AG04449 (cell line): Measurements from ENCODE around the gene SLC24A3.

Source experiments
- CTCF ChIA-PET: fragments of 350-600 bp; formaldehyde crosslinking; extraction: SDS; loops from one replicate; lab custom pipeline; 2021; ENCODE audit warnings: antibody characterized with exemption; lab: Yijun Ruan, JAX
- POLR2A ChIA-PET: fragments of 400-600, 350-600 bp; formaldehyde crosslinking; extraction: SDS; loops from one replicate; lab custom pipeline; 2020; ENCODE audit warnings: antibody characterized with exemption, inconsistent platforms; lab: Yijun Ruan, JAX
- DNase-seq: peaks from one replicate; pipeline ENCODE4 v3.0.0-alpha.2; 2010; ENCODE audit warnings: low read depth, low spot score
- H3K4me3 ChIP-seq: 2 replicates; pipeline ENCODE4 v1.5.1; 2011; ENCODE audit warnings: low read depth, mild to moderate bottlenecking, control low read depth, low read length
- TF ChIP-seq, protein P1 (sequence below): IDR thresholded peaks from one replicate; pipeline ENCODE4 v1.5.1; 2011; ENCODE audit warnings: mild to moderate bottlenecking, moderate library complexity, low read length, control low read depth, inconsistent platforms; ENCODE audit not compliant: insufficient read depth; ENCODE audit errors: missing control alignments

Gene SLC24A3

DNA sequence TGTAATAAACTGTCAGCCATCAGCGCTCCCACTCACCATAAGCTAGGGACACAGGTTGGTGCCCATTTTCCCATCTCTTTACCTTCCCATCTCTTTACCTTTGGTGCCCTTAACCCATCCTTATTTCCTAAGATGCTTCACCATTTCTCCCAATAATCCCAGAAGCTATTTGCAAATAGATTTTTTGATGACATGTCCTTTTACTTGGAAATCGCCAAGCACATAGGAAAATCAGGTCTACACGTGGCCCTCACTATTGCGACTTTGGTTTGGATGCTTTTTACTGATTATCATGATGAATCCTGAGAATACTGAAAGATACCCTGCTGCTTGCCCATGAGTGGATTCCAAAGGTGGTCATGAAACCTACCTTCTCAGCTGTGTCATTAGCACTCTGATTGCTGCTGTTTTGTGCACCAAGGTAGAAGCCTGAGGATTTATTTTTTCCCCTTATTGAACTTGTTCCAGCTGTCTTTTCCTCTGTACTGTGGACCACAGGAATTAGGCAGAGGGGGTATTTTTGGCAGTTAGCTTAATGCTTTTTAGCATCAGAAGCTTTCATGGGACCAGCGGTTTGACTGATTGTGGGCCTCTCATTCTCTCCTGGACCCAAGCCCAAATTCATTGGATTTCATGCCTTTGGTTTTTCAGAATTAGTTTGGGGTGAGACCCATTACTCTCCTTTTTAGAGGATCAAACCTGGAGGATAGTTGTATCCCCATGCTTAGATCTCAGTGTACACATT, 316.0 kb downstream of the SLC24A3 start:
- CTCF ChIA-PET = no interaction called here
- DNase-seq = no peak

DNA sequence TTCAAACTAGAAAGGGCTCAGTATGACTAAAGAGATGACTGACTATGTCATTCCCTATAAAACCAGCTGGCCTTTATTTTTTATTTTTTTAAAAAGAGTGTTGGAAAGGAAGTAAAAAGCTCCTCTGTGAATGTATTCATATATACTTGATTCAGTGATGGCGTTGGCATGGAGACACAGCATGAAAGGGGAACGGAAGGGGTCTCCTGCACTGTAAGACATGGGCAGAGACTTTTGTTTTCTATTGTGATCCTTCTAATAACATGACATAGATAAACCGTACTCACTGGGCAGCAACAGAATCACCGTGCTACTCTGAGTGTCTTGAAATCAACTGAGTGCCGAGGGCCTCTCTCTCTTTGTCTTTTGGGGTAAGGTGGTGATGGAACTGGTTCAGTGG, 317.6 kb downstream of the SLC24A3 start:
- CTCF ChIA-PET = no interaction called here
- TF ChIP-seq, protein P1, sequence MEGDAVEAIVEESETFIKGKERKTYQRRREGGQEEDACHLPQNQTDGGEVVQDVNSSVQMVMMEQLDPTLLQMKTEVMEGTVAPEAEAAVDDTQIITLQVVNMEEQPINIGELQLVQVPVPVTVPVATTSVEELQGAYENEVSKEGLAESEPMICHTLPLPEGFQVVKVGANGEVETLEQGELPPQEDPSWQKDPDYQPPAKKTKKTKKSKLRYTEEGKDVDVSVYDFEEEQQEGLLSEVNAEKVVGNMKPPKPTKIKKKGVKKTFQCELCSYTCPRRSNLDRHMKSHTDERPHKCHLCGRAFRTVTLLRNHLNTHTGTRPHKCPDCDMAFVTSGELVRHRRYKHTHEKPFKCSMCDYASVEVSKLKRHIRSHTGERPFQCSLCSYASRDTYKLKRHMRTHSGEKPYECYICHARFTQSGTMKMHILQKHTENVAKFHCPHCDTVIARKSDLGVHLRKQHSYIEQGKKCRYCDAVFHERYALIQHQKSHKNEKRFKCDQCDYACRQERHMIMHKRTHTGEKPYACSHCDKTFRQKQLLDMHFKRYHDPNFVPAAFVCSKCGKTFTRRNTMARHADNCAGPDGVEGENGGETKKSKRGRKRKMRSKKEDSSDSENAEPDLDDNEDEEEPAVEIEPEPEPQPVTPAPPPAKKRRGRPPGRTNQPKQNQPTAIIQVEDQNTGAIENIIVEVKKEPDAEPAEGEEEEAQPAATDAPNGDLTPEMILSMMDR = no peak
- no peak overlapping the region for H3K4me3 ChIP-seq
- no peak for DNase-seq
- POLR2A ChIA-PET = no interaction called here

More for the DNA sequence above, 316.0 kb downstream of the SLC24A3 start:
- H3K4me3 ChIP-seq = no peak overlapping the region
- TF ChIP-seq, protein P1 = no peak
- POLR2A ChIA-PET = interaction anchor here (0.7 kb wide), 1 partner anchor 777 kb away, joined by 3 read pairs; no protein-coding TSS in a partner anchor

DNA sequence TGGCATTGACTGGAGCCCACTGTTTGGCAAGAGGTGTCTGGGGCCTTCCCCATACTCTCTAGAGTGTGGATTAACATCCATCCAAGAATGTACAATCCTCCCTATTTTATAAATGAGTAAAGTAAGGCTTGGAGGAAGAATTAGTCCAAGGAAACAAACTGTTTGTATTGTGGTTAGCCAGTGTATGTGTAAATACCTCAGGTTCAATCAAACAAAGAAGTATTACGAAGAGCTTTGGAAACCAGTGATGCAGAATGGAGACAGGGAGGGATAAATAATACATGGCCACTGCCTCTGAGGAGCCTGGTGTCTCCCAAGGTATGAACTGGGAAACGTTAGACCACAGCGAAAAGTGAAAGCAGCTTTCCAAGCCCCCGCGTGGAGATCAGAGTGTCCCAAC, 319.0 kb downstream of the SLC24A3 start:
- POLR2A ChIA-PET = no interaction called here
- DNase-seq = no peak
- TF ChIP-seq, protein P1 = no peak

DNA sequence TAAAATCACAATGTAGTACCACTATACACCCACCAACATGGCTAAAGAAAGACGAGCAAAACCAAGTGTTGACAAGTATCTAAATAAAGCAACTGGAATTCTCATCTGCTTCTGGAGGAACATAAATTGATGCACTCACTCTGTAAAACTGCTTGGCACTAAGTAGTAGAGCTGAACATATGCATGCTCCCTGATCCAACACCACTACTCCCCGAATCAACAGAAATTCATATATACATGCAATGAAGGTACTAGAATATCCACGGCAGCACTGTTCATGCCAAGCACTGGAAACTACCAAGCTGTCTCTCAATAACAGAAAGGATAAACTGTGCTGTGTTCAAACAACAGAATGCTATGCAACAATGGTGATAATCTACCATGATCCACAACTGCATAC, 326.1 kb downstream of the SLC24A3 start:
- POLR2A ChIA-PET = no interaction called here
- DNase-seq = no peak
- H3K4me3 ChIP-seq = no peak overlapping the region
- CTCF ChIA-PET = no interaction called here
- TF ChIP-seq, protein P1 = no peak

More for the DNA sequence above, 319.0 kb downstream of the SLC24A3 start:
- no peak overlapping the region for H3K4me3 ChIP-seq
- CTCF ChIA-PET = no interaction called here

DNA sequence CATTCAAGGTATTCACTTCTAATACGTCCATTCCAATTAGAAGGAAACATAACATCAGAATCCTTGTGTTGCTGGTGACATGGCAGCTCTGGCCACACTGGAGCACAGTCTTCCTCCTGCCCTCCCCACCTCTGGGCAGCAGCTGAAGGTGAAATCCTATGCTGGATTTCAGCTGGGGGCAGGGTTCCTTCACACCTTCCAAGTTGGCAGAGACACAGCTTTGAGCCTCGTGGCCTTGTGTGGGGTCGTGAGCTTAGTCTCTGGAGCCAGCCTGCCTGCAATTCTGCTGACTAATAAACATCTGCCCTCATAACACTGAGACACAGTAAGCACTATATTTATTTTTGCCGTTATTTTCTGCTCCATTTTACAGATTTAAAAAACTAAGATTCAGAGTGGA, 326.7 kb downstream of the SLC24A3 start:
- ChIA-PET POLR2A (no interaction called here), CTCF (no interaction called here)
- H3K4me3 ChIP-seq = no peak overlapping the region
- DNase-seq = no peak
- TF ChIP-seq, protein P1 = no peak

DNA sequence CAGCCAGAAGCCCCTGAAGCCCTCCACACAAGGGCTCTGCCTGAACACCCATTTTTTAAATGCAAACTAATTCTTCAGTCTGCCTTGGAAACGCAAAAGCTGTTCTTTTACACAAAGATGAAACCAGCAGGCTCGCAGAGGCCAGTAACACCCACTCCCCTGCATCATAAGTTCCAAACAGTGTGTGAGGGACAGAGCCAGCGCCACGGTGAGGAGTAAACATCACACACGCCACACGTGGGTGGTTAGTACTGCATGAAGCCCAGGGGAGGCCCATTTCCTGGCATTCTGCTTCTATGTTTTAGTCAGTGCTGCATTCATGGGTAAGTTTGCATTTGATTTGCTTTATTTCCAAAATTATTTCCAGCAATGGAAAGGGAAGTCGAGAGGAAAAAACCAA, 327.9 kb downstream of the SLC24A3 start:
- no peak overlapping the region for H3K4me3 ChIP-seq
- no peak for DNase-seq
- ChIA-PET POLR2A (no interaction called here), CTCF (no interaction called here)
- TF ChIP-seq, protein P1 = no peak
